ENCODE data around the gene UGT1A6. TPM values are rescaled to one million over a fixed set of nuclear protein-coding genes. Genes with fewer than 3 reads are reported as not detected.

UGT1A6 gene
- total RNA-seq, 1 experiment from 2014 or later, result 549 TPM

GRCh38 chr2:233702238-233702637, 9.5 kb downstream of the UGT1A6 start:
- H3K27ac ChIP-seq, result peak overlapping the region; percentile 97
- H3F3A ChIP-seq (ENCODE audit: insufficient read depth, low read depth), result peaks cover 93% of the 10 kb centered on the region
- DNase-seq, result no peak
- H4K20me1 ChIP-seq (ENCODE audit: insufficient read depth), result 0 out of 2 replicates have a peak, but pooled peaks cover under 1% of the 10 kb centered on the region
- no peaks in the 10 kb centered on the region for H3K9me2 ChIP-seq (ENCODE audit: insufficient read depth)
- TF ChIP-seq CTCF (conservative IDR thresholded peaks at IDR 0.05) (no peak), EZH2 (IDR thresholded peaks at IDR 0.05; ENCODE audit: low read depth) (no peak)
- intact Hi-C loops (cut with micrococcal nuclease; ENCODE audit: unreplicated experiment), result loop anchor here (10.0 kb wide), 1 partner anchor 1283 kb away; no protein-coding TSS in a partner anchor
- ChIA-PET CTCF (interaction anchor here (0.6 kb wide), 1 partner anchor 358 kb away, joined by 4 read pairs; no protein-coding TSS in a partner anchor), POLR2A (ENCODE audit: unreplicated experiment) (interaction anchor here (0.5 to 1.4 kb wide), 3 partner anchors 10 to 280 kb away, joined by 3 to 16 read pairs (median 3); partner anchors contain the start of gene UGT1A6)
- peaks cover 100% of the 10 kb centered on the region for H3K4me1 ChIP-seq (replicated peaks; ENCODE audit: insufficient read depth)
- no TSS peak for BruUV-seq (replicated peaks)
- H3K27me3 ChIP-seq (ENCODE audit: insufficient read depth, low read depth), result no peaks in the 10 kb centered on the region
- no peak overlapping the region for H2AFZ ChIP-seq
- H3K36me3 ChIP-seq (ENCODE audit: low read depth), result peaks cover 79% of the 10 kb centered on the region
- H3K4me3 ChIP-seq, result 0 out of 2 replicates have a peak overlapping the region, but pooled peaks have one; percentile 5
- H3K9me3 ChIP-seq (ENCODE audit: insufficient read depth, low read depth), result no peaks in the 10 kb centered on the region
- peak overlapping the region; percentile 63 for H3K4me2 ChIP-seq
- H3K79me2 ChIP-seq (ENCODE audit: low read depth), result peaks cover 96% of the 10 kb centered on the region

GRCh38 chr2:233705911-233706506, 13.3 kb downstream of the UGT1A6 start:
- no peaks in the 10 kb centered on the region for H3K9me2 ChIP-seq (ENCODE audit: insufficient read depth)
- H3K27ac ChIP-seq, result peak overlapping the region; percentile 95
- H3K4me3 ChIP-seq, result peak overlapping the region; percentile 15; the same call in 1 of the 2 replicates
- BruUV-seq (replicated peaks), result no TSS peak
- H3K9me3 ChIP-seq (ENCODE audit: insufficient read depth, low read depth), result no peaks in the 10 kb centered on the region
- peaks cover 8% of the 10 kb centered on the region; the same call in 1 of the 2 replicates for H4K20me1 ChIP-seq (ENCODE audit: insufficient read depth)
- peaks cover 97% of the 10 kb centered on the region for H3K4me1 ChIP-seq (replicated peaks; ENCODE audit: insufficient read depth)
- peak; percentile 97 for DNase-seq
- TF ChIP-seq CTCF (conservative IDR thresholded peaks at IDR 0.05), result no peak
- TF ChIP-seq EZH2 (IDR thresholded peaks at IDR 0.05; ENCODE audit: low read depth), result no peak
- ChIA-PET POLR2A (ENCODE audit: unreplicated experiment) (interaction anchor here (0.5 to 1.6 kb wide), 12 partner anchors 8 to 292 kb away, joined by 3 to 53 read pairs (median 8); partner anchors contain the start of gene UGT1A6), CTCF (interaction anchor here (0.6 to 1.0 kb wide), 2 partner anchors 127 to 257 kb away, joined by 3 to 5 read pairs; no protein-coding TSS in a partner anchor)
- H3K4me2 ChIP-seq, result peak overlapping the region; percentile 63
- peaks cover 89% of the 10 kb centered on the region for H3K36me3 ChIP-seq (ENCODE audit: low read depth)
- peaks cover 93% of the 10 kb centered on the region for H3F3A ChIP-seq (ENCODE audit: insufficient read depth, low read depth)
- intact Hi-C loops (cut with micrococcal nuclease; ENCODE audit: unreplicated experiment), result loop anchor here (1.0 to 10.0 kb wide), 7 partner anchors 15 to 1279 kb away; partner anchors contain the start of gene DGKD
- H3K79me2 ChIP-seq (ENCODE audit: low read depth), result peaks cover 100% of the 10 kb centered on the region
- H2AFZ ChIP-seq, result no peak overlapping the region
- no peaks in the 10 kb centered on the region for H3K27me3 ChIP-seq (ENCODE audit: insufficient read depth, low read depth)

- Histone ChIP-seq H3K79me2 (ENCODE audit: low read depth) (peaks cover 100% of the 10 kb centered on the region), H3K36me3 (ENCODE audit: low read depth) (peaks cover 90% of the 10 kb centered on the region), H3K9me3 (ENCODE audit: insufficient read depth, low read depth) (no peaks in the 10 kb centered on the region), H3K27me3 (ENCODE audit: insufficient read depth, low read depth) (no peaks in the 10 kb centered on the region), H3K4me3 (no peak overlapping the region), H3F3A (ENCODE audit: insufficient read depth, low read depth) (peaks cover 93% of the 10 kb centered on the region), H2AFZ (no peak overlapping the region), H4K20me1 (ENCODE audit: insufficient read depth) (peaks cover 10% of the 10 kb centered on the region; the same call in 1 of the 2 replicates), H3K9me2 (ENCODE audit: insufficient read depth) (no peaks in the 10 kb centered on the region), H3K27ac (peak overlapping the region; percentile 95), H3K4me1 (replicated peaks; ENCODE audit: insufficient read depth) (peaks cover 97% of the 10 kb centered on the region), H3K4me2 (peak overlapping the region; percentile 63)
- POLR2A ChIA-PET (ENCODE audit: unreplicated experiment), result interaction anchor here (0.6 to 1.6 kb wide), 8 partner anchors 8 to 239 kb away, joined by 3 to 53 read pairs (median 8); no protein-coding TSS in a partner anchor
- DNase-seq, result peak; percentile 69 to 89
- intact Hi-C loops (cut with micrococcal nuclease; ENCODE audit: unreplicated experiment), result loop anchor here (1.0 to 10.0 kb wide), 7 partner anchors 15 to 1278 kb away; partner anchors contain the start of gene DGKD
- no TSS peak for BruUV-seq (replicated peaks)
- CTCF ChIA-PET, result no interaction called here
- TF ChIP-seq CTCF (conservative IDR thresholded peaks at IDR 0.05), result no peak
- TF ChIP-seq EZH2 (IDR thresholded peaks at IDR 0.05; ENCODE audit: low read depth), result no peak
Observed at GRCh38 chr2:233706720-233707119, 14.0 kb downstream of the UGT1A6 start.
